Stimulated activated CD4-positive, alpha-beta T cell treated with anti-CD3 and anti-CD28 coated beads, TNF-alpha, amount 100 ng/mL, for 48 hours (primary cell): ENCODE results near the gene ZCCHC2.

Experiments used
- DNase-seq, 3 donors: peaks; one replicate each; pipeline ENCODE4 v3.0.0-alpha.2; 2020; ENCODE audit warnings: low read depth in 3 of 3

The ZCCHC2 gene

DNA sequence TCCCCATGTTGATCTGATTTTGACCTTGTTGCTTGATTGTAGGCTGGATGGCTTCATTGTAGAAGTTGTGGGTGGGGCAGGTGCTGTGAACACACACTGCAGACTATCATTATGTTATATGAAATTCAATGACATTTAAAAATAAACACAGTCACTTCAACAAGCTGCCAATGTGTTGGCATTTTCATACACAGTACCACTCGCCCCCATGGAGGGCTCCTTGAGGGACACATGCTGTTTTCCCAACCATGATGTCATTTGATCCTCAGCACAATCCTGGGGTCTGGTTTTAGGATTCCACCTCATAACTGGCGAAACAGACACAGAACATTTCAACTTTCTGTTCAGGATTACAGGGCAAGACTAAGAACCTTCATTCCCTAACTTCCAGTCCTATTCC lies 86.9 kb downstream of the ZCCHC2 start:
- DNase-seq: no peak

- no peak for DNase-seq
These were observed 87.5 kb downstream of the ZCCHC2 start for GRCh38 chr18:62610351-62610700.

- no peak for DNase-seq
These were observed 88.0 kb downstream of the ZCCHC2 start for GRCh38 chr18:62610701-62611411.

DNA sequence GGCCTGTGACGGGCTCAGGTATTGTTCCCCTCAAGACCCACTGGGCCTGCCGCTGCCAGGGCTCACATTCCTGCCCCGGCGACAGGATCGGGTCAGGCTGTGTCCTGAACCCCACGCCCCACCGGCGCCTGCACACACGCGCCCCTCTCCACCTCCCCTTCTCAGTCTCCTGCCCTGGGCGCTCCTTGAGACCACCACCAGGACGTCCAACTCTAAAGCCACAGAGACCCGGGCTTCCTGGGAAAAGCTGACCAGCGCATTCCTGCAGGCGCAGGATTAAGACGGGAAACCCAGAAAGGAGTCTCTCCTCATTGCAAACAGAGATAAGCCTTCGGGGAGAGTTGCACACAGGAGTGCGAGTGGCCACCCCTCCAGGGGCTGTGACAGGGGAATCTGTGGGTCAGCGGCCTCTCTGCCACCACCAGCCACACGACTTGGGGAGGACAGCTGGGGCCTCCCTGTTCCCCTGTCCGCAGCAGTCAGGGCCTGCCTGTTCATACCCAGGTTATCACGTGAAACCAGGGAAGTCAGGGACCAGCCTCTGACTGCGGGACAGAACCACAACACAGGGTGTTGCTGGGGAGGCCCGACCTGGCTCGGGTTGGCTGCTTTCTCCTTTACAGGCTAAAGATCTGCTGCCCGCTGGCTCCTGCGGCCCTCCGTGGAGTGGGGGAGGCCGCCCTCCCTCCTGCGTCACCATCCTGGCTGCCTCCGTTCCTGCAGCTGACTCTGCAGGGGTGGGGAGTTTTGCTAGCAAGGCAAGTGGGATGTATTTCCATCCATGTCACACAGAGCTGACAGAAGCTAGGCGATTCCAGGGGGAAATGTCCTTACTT lies 88.8 kb downstream of the ZCCHC2 start:
- no peak for DNase-seq

DNA sequence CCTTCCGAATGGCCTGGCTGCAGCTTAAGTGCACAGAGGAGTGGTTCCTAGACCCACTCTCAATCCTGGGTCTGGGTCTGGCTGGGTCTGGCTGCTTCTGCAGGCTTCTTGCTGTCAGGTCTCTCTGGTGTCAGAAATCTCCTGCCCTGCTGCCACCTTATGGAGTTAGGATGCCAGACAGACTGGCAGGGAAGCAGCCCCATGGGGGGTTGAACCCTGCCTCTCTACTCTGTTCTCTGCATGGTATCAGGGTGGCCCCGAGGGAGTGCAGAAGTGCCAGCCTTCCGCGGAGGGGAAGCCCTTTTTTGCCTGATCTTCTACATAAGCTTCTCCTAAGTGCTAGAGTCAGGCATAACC lies 89.4 kb downstream of the ZCCHC2 start:
- no peak for DNase-seq

DNA sequence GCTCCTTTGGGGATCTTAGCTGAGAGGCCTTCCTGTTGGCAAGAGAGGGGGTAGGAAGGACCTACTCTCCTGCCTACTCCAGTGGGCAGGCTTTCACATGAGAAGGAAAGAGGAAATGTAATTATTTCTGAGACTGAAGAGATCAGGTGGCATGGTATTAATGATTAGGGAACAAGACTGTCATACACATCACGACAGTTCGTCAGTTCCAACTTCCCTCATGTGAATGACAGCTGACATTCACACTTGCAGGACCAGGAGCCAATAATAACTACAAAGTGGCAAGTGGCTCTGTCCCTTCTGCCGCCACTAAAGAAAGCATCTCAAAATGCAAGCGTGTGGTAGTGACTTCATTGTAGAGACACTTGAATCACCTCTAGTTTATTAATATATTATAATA lies 90.0 kb downstream of the ZCCHC2 start:
- no peak for DNase-seq

GRCh38 chr18:62614494-62614893 lies 91.7 kb downstream of the ZCCHC2 start:
- DNase-seq: no peak

DNA sequence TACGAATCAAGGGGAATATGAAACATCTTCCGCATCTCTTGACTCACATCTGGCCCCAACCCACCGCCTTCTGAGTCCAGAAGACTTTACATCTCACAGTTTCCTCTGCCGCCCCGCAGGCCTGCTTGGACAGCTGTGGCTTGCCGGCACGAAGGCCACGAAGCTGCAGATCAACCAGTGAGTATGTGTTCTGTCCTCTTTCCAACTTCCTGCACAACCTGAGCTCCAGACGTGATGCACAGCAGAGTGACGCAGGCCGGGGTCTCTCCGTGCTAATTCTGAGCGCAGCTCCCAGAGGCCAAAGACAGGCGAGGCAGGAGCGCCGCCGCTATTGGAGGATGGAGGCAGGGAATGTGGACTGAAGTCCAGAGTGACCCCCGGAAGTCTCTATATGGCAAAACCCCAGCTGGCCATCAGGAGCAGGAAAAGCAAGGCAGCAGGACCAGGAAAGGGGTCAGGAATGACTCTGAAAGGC lies 93.5 kb downstream of the ZCCHC2 start:
- DNase-seq: no peak

DNA sequence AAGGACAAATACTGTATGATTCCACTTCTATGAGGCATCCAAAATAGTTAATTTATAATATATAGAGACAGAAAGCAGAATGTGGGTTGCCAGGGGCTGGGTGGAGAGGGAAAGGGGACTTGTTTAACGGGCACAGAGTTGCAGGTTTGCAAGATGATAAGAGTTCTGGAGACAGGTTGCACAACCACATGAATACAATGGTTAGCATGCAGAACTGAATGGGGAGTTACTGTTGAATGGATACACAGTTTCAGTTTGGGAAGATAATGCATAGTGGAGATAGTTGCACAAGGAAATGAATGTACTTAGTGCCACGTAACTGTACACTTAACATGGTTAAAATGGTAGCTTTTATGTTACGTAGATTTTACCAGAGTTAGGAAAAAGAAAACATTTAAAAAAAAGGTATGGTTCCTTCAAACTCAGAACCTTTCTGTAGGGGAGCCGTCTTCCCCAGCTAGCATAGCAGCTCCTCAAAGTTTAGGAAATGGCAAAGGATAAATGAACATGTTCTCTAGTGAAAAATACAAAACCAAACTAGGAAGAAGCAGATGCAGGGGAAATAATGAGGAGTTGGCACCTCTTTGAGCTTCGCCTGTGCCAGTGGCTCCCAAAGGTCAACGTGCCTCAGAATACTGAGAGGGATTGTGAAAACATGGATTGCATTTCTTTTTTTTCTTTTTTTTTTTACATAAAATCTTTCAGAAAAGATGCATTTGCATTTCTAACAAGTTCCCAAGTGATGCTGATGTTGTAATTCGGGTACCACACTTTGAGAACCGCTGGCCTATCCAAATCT lies 95.2 kb downstream of the ZCCHC2 start:
- DNase-seq: no peak

DNA sequence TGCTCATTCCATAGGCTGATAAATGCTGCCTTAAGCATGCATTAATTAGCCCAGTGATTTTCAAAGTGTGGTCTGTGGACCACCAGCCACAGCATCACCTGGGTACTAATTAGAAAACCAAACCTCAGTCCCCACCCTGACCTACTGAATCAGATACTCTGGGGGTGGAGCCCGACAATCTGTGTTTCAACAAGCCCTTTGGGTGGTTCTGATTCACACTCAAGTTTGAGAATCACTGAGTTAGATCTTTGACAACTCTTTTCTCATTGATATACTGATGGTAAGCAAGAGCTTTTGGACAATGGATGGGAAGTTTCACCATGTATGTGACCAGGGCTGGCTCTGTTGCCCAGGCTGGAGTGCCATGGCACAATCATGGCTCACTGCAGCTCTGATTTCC lies 95.9 kb downstream of the ZCCHC2 start:
- DNase-seq: no peak

DNA sequence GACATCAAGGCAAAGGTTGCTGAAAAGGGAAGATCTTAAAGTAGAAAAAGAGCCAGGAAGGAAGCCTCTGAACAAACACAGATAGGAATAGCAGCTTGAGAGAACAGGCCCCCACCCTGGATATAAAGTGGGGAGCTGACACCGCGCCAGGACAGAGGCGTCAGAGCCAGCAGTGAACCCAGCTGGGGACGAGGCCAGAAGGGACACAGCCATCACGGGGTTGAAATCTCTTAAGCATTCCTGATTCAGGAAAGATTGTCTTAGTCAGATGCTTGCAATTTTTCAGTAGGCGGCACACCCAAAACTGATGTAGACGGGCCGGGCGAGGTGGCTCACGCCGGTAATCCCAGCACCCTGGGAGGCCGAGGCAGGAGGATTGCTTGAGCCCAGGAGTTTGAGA lies 98.7 kb downstream of the ZCCHC2 start:
- DNase-seq: no peak

DNA sequence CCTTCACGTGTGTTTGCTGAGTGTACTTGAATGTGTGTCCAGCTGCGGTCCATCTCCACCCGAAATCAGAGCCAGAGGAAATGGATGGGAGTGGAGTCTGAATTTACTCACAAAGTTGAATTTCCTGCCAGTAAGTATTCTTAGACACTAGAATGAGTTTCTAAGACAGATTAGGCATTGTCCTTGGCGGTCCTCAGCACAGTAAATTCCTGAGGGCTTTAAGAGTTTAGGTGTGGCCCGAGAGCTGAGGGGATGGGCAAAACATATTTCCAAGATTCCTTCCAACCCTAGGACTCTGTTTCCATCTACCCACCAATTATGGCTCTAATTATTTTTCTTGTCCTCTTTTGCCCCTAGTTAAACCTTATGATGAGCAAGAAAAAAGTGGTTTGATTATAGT lies 102.2 kb downstream of the ZCCHC2 start:
- DNase-seq: no peak
